HEK293T (cell line): ENCODE results near the gene EIF4G3.

Source experiments
- CTCF ChIA-PET: fragments of 350-600 bp; formaldehyde crosslinking; extraction: SDS; loops from one replicate; lab custom pipeline; 2021; ENCODE audit warnings: antibody characterized with exemption, inconsistent platforms; lab: Yijun Ruan, JAX
- POLR2A ChIA-PET: fragments of 350-600 bp; formaldehyde crosslinking; extraction: SDS; loops from one replicate; lab custom pipeline; 2020; ENCODE audit warnings: antibody characterized with exemption, inconsistent platforms; lab: Yijun Ruan, JAX
- DNase-seq: peaks from one replicate; pipeline ENCODE4 v3.0.0; 2012; ENCODE audit warnings: mixed read lengths; ENCODE audit errors: extremely low spot score
- ARNT ChIP-seq: fragments of 450-650 bp; IDR thresholded peaks from 2 replicates; pipeline ENCODE4 v1.6.1; 2017; ENCODE audit warnings: mild to moderate bottlenecking
- BHLHE40 ChIP-seq: fragments of 450-650 bp; IDR thresholded peaks from 2 replicates; pipeline ENCODE4 v1.6.1; 2016; ENCODE audit warnings: mild to moderate bottlenecking, moderate library complexity, borderline replicate concordance
- CTBP1 ChIP-seq: fragments of 450-650 bp; IDR thresholded peaks from 2 replicates; pipeline ENCODE4 v1.6.1; 2016; ENCODE audit warnings: borderline replicate concordance
- ELF4 ChIP-seq: fragments of 450-650 bp; IDR thresholded peaks from 2 replicates; pipeline ENCODE4 v1.6.1; 2017; ENCODE audit warnings: antibody characterized with exemption
- FOXA1 ChIP-seq: fragments of 450-650 bp; IDR thresholded peaks from 2 replicates; pipeline ENCODE4 v1.6.1; 2016; ENCODE audit warnings: mild to moderate bottlenecking
- FOXM1 ChIP-seq: fragments of 450-650 bp; IDR thresholded peaks from 2 replicates; pipeline ENCODE4 v1.6.1; 2017; ENCODE audit warnings: mild to moderate bottlenecking, borderline replicate concordance
- HDGF ChIP-seq: fragments of 450-650 bp; IDR thresholded peaks from 2 replicates; pipeline ENCODE4 v1.6.1; 2017; ENCODE audit warnings: antibody characterized with exemption, borderline replicate concordance
- L3MBTL2 ChIP-seq: fragments of 450-650 bp; conservative IDR thresholded peaks from 2 replicates; pipeline ENCODE4 v1.6.1; 2016; ENCODE audit warnings: mild to moderate bottlenecking
- LEF1 ChIP-seq: fragments of 450-650 bp; IDR thresholded peaks from 2 replicates; pipeline ENCODE4 v1.6.1; 2017; ENCODE audit warnings: mild to moderate bottlenecking, borderline replicate concordance
- NFRKB ChIP-seq: fragments of 450-650 bp; IDR thresholded peaks from 2 replicates; pipeline ENCODE4 v1.6.1; 2016; ENCODE audit warnings: mild to moderate bottlenecking, moderate library complexity
- SP1 ChIP-seq: fragments of 450-650 bp; IDR thresholded peaks from 2 replicates; pipeline ENCODE4 v1.6.1; 2017
- SUZ12 ChIP-seq: fragments of 450-650 bp; IDR thresholded peaks from 2 replicates; pipeline ENCODE4 v1.6.1; 2016; ENCODE audit warnings: mild to moderate bottlenecking
- TARDBP ChIP-seq: fragments of 450-650 bp; IDR thresholded peaks from 2 replicates; pipeline ENCODE4 v1.6.1; 2016
- ZNF384 ChIP-seq: fragments of 450-650 bp; IDR thresholded peaks from 2 replicates; pipeline ENCODE4 v1.6.1; 2016
- TF ChIP-seq, protein P1 (sequence below): fragments of 450-650 bp; IDR thresholded peaks from 2 replicates; pipeline ENCODE4 v1.6.1; 2016

The EIF4G3 gene

GRCh38 chr1:21156019-21156418 is 20.7 kb downstream of the EIF4G3 start:
- TF ChIP-seq TARDBP (no peak), ZNF384 (peak; percentile 85), ELF4 (no peak)
- TF ChIP-seq, protein P1, sequence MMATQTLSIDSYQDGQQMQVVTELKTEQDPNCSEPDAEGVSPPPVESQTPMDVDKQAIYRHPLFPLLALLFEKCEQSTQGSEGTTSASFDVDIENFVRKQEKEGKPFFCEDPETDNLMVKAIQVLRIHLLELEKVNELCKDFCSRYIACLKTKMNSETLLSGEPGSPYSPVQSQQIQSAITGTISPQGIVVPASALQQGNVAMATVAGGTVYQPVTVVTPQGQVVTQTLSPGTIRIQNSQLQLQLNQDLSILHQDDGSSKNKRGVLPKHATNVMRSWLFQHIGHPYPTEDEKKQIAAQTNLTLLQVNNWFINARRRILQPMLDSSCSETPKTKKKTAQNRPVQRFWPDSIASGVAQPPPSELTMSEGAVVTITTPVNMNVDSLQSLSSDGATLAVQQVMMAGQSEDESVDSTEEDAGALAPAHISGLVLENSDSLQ = peak; percentile 87
- no peak for DNase-seq
- ChIA-PET CTCF (interaction anchor here (0.7 kb wide), 1 partner anchor 682 kb away, joined by 6 read pairs; no protein-coding TSS in a partner anchor), POLR2A (no interaction called here)

GRCh38 chr1:21154717-21155116 is 22.0 kb downstream of the EIF4G3 start:
- no peak for DNase-seq
- TF ChIP-seq TARDBP (no peak), LEF1 (no peak)
- ChIA-PET POLR2A (no interaction called here), CTCF (no interaction called here)

GRCh38 chr1:21153388-21153787 is 23.3 kb downstream of the EIF4G3 start:
- CTCF ChIA-PET = interaction anchor here (1.0 kb wide), 2 partner anchors 9 to 64 kb away, joined by 3 read pairs; no protein-coding TSS in a partner anchor
- TF ChIP-seq ELF4 = no peak
- no peak for TF ChIP-seq FOXM1
- TF ChIP-seq CTBP1 = no peak
- TF ChIP-seq TARDBP = no peak
- TF ChIP-seq, protein P1 = no peak
- TF ChIP-seq L3MBTL2 = no peak
- TF ChIP-seq ZNF384 = no peak
- TF ChIP-seq FOXA1 = no peak
- no peak for DNase-seq
- POLR2A ChIA-PET = interaction anchor here (1.3 kb wide), 1 partner anchor 22 kb away, joined by 4 read pairs; no protein-coding TSS in a partner anchor

GRCh38 chr1:21152423-21153100 is 24.1 kb downstream of the EIF4G3 start:
- ChIA-PET POLR2A (interaction anchor here (1.3 kb wide), 1 partner anchor 23 kb away, joined by 4 read pairs; no protein-coding TSS in a partner anchor), CTCF (interaction anchor here (1.0 kb wide), 2 partner anchors 8 to 65 kb away, joined by 3 read pairs; no protein-coding TSS in a partner anchor)
- TF ChIP-seq CTBP1 (no peak), L3MBTL2 (no peak), LEF1 (no peak), FOXM1 (no peak), ARNT (no peak), ZNF384 (no peak), FOXA1 (no peak), ELF4 (no peak), BHLHE40 (no peak), SP1 (no peak), NFRKB (no peak), HDGF (no peak), SUZ12 (no peak), TARDBP (no peak)
- TF ChIP-seq, protein P1 = no peak
- no peak for DNase-seq

DNA sequence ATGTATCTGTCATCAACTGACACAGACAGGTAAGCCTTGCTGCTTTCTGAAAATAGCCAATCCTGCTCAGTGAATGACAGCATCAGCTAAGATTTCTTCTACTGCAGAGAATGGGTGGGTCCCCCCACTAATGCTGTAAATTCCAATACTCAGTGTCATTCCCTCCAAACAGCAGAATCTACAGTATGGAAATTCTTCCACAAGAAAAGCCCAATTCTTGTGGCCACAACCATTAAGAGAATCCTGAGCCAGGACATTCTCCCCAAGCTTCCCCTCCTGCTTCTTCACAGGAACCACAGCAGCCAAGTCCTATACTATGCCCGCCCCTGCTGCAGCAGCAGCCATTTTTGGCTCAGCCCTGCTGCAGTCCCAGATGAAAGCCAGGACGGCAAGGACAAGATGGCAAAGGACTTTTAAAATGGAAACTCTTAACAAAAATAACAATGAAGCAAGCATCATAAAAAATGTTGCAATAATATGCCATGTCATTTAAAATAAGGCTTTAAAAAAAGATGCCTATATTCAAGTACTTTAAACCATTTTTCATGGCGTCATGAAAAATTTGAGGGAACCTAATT is 26.8 kb downstream of the EIF4G3 start:
- DNase-seq = no peak
- no peak for TF ChIP-seq NFRKB
- no peak for TF ChIP-seq LEF1
- TF ChIP-seq L3MBTL2 = no peak
- CTCF ChIA-PET = no interaction called here
- POLR2A ChIA-PET = no interaction called here

DNA sequence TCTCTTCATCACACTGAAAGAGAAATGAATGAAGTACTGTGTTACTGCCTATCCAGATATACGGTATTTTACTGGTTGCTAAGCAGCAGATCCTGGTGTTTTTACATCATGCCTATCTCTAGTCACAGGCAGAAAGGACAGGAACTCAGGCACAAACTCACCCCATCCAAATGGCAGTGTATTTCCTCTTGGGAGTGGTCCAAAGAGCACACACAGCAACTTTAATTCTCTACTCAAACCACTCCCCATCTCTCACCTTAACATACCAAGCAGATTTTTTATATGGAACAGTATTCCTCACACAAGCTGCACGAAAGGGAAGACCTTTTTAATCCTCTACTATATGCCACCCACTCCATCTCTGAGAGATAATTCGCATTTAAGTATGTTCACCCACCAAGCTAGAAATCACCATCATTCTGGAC is 27.3 kb downstream of the EIF4G3 start:
- no peak for TF ChIP-seq SP1
- ChIA-PET CTCF (no interaction called here), POLR2A (no interaction called here)
- DNase-seq = no peak

- CTCF ChIA-PET = interaction anchor here (0.7 kb wide), 1 partner anchor 9 kb away, joined by 3 read pairs; no protein-coding TSS in a partner anchor
- no peak for DNase-seq
- POLR2A ChIA-PET = no interaction called here
- TF ChIP-seq SP1 (no peak), CTBP1 (no peak), FOXM1 (no peak), LEF1 (no peak), ELF4 (no peak), L3MBTL2 (no peak), ARNT (no peak), HDGF (no peak), BHLHE40 (no peak), ZNF384 (no peak), NFRKB (no peak)
- TF ChIP-seq, protein P1 = no peak
These were observed 32.9 kb downstream of the EIF4G3 start for GRCh38 chr1:21143752-21144151.
